KOPT-K1 (cell line): ENCODE measurements around the gene PRMT7.
A peak's percentile ranks its signal among the peaks of the same experiment; 100 is the strongest.

Source experiments
- H3K27ac ChIP-seq: fragments of 200-600 bp; sonication (generic); 2 replicates; pipeline ENCODE4 v1.5.1; 2016; ENCODE audit warnings: antibody characterized with exemption, mild to moderate bottlenecking, low read depth, low read length; ENCODE audit not compliant: poor library complexity, severe bottlenecking
- H3K36me3 ChIP-seq: fragments of 200-600 bp; sonication (generic); 2 replicates; pipeline ENCODE4 v1.5.1; 2017; ENCODE audit warnings: antibody characterized with exemption, mild to moderate bottlenecking, low read length, moderate library complexity; ENCODE audit not compliant: insufficient read depth
- H3K9me3 ChIP-seq: fragments of 200-600 bp; sonication (generic); 2 replicates; pipeline ENCODE4 v1.5.1; 2017; ENCODE audit warnings: antibody characterized with exemption, low read length, mild to moderate bottlenecking; ENCODE audit not compliant: insufficient read depth, poor library complexity, severe bottlenecking

Gene PRMT7

DNA sequence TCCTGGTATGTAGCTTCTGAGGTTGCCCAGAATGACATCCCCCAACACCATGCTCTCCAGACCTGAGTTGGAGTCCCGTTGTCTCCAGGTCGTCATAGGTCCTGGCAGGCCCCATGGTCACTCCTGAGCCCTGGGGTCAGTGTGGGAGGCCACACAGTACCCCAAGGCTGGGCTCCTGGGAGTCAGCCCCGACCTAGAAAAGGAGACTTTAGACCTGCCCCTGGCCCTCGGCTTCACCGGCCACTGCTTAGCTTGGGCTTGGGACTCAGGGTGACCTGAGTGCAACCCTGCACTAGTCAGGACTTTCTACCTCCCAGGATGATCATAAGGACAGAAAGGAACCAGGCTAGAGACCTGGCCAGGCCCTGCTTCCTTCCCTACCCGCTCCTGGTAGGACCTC is 65.8 kb downstream of the PRMT7 start:
- Histone ChIP-seq H3K9me3 (no peaks in the 10 kb centered on the region), H3K27ac (no peak overlapping the region)

GRCh38 chr16:68377221-68377620 is 66.4 kb downstream of the PRMT7 start:
- H3K27ac ChIP-seq: no peak overlapping the region
- no peaks in the 10 kb centered on the region for H3K36me3 ChIP-seq
- H3K9me3 ChIP-seq: no peaks in the 10 kb centered on the region

More for the DNA sequence above, 65.8 kb downstream of the PRMT7 start:
- no peaks in the 10 kb centered on the region for H3K36me3 ChIP-seq

- H3K36me3 ChIP-seq: no peaks in the 10 kb centered on the region
- no peak overlapping the region for H3K27ac ChIP-seq
- no peaks in the 10 kb centered on the region for H3K9me3 ChIP-seq
Observed at GRCh38 chr16:68377667-68378393, 67.0 kb downstream of the PRMT7 start.

DNA sequence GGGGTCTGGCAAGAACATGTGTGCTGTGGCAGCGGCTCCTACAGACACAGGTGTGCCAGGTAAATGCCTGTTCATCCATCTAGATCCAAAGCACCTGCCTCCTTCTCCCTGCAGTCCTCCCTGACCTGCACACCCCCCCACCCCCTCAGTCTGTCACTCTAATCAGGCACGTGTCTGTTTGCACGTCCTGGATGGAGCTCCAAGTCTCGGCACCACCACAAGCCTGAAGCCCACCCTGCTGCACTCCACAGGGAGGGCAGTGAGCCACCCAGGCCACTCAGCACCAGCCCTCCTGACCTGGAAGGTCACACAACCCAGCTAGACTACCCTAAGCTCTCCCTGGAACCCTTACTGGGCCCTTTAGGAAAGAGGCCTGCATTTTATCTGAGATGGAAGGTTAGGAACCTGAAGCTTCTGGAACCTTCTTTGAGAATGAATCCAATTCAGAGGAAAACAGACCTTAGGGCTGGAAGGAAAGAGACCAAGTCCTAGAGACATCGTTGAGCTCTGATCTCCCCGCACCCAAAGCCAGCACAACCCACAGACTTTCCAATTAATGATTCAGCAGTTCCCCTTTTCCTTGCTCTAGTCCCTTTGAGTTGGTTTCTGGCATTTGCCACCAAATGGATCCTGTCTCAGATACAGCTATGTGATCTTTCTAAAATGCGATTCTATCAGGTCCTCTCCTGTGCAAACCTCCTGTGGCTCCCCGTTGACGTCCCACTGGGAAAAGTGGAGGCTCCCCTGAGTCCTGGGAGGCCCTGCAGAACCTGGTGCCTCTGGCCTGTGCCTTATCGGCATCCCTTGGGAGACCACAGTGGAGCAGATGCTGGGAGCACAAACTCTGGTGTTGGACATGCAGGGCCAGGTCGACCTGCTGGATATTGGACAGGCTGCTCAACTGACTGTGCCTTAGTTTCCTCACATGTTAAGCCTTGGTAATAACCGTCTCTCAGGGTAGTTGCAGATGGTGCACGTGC is 67.9 kb downstream of the PRMT7 start:
- Histone ChIP-seq H3K9me3 (no peaks in the 10 kb centered on the region), H3K36me3 (no peaks in the 10 kb centered on the region), H3K27ac (peak overlapping the region; percentile 65)

GRCh38 chr16:68379472-68380347 is 68.9 kb downstream of the PRMT7 start:
- Histone ChIP-seq H3K36me3 (no peaks in the 10 kb centered on the region), H3K27ac (peak overlapping the region; percentile 65), H3K9me3 (no peaks in the 10 kb centered on the region)

- H3K27ac ChIP-seq: peak overlapping the region; percentile 65
- H3K9me3 ChIP-seq: no peaks in the 10 kb centered on the region
- no peaks in the 10 kb centered on the region for H3K36me3 ChIP-seq
Observed at GRCh38 chr16:68380348-68380670, 69.5 kb downstream of the PRMT7 start.

GRCh38 chr16:68380676-68381362 is 70.0 kb downstream of the PRMT7 start:
- Histone ChIP-seq H3K36me3 (no peaks in the 10 kb centered on the region), H3K9me3 (no peaks in the 10 kb centered on the region), H3K27ac (peak overlapping the region; percentile 65)

DNA sequence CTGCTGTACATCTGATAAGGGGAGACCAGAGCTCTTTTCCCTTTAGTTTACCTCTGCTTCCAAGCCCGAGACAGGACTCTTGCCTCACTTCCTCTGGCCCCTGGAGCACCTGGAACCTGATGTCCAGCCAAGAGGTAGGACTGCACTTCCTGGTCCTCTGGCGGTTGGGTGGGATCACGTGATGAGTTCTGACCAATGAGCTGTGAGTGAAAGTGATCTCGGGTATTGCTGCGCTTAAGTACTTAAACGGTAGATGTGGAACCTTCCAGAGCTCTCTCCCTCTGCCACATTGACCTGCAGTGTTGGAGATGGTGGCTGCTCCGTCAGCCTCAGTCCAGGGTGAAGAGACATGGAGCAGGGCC is 70.5 kb downstream of the PRMT7 start:
- Histone ChIP-seq H3K9me3 (no peaks in the 10 kb centered on the region), H3K36me3 (no peaks in the 10 kb centered on the region), H3K27ac (no peak overlapping the region)

DNA sequence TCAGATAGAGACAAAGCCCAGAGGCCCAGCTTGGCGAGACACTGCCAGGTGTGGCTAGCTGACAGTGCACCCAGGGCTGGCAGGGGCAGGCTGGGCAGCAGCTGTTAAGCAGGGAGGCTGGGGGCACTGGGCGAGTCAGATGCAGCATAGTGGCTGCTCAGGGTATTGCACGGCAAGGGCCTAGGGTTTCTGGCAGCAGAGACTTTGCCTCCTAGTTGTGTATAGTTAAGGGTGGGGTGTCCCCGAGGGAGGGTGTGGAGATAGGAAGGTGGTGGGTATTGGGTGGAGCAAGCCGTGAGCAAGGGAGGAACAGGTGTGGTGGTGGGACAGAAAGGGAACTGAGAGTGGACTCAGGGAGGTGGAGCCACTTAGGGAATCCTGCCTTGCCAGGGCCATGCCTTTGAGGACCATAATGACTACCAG is 71.5 kb downstream of the PRMT7 start:
- H3K36me3 ChIP-seq: no peaks in the 10 kb centered on the region
- no peaks in the 10 kb centered on the region for H3K9me3 ChIP-seq
- no peak overlapping the region for H3K27ac ChIP-seq

- Histone ChIP-seq H3K36me3 (no peaks in the 10 kb centered on the region), H3K27ac (no peak overlapping the region), H3K9me3 (no peaks in the 10 kb centered on the region)
Observed at GRCh38 chr16:68383858-68384257, 73.0 kb downstream of the PRMT7 start.

DNA sequence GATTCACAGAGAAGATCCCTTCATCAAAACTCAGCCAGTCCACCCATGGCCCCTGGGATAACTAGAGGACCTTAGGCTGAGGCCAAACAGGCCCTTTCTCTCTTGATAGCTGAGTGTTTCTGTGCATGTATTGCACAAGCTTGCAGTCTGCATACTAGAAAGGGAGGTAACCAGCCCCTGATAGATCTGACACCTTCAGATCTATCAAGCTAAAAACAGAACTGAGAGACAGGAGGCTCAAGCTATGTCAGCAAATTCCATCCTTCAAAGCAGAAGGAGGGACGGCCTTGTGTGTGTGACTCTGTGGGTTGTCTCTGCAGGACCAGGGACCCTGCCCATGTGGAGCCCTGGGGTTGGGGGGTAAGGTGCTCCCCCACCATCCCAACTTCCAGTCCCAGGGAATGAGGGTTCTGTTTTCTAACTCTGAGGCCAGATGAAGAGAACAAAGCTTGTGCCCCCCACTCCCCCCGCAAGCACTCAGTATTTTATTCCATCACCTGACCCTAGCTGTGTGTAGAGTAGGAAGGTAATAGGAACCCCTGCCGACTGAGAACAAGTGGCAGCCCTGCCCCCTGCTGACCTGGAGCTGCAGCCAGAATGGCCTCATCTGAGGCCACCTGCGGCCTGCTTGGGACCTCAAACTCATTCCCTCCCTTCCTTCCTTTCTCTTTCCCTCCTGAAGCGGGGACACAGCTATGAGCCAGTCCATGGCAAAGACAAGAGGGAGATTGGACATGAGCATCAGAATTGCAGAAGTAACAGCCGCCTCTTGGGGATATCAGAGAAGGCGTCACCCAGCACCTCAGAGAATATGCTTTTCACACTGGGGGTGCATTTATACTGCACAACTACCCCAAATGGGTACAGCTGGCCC is 73.7 kb downstream of the PRMT7 start:
- Histone ChIP-seq H3K27ac (no peak overlapping the region), H3K36me3 (no peaks in the 10 kb centered on the region), H3K9me3 (no peaks in the 10 kb centered on the region)

- Histone ChIP-seq H3K36me3 (no peaks in the 10 kb centered on the region), H3K9me3 (no peaks in the 10 kb centered on the region), H3K27ac (no peak overlapping the region)
Observed at GRCh38 chr16:68385371-68385770, 74.6 kb downstream of the PRMT7 start.

DNA sequence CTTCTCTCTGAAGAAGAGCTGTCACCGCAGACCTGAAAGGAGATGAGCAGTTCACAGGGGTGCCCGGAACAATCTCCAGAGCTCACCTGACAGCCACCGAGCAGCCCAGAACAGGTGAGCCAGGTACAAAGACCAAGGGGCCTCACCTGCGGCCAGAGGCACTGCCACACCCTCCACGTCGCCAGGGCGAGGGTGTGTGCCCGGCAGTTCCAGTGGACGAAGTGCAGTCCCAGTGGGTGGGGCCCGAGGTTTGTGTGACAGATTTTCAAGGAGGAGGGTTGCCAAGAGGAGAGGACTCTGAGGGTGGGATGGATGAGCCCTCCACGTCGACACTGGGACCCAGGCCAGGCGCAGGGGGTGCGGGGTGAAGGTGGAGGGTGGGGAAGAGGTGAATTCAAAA is 75.8 kb downstream of the PRMT7 start:
- Histone ChIP-seq H3K36me3 (no peaks in the 10 kb centered on the region), H3K27ac (no peak overlapping the region), H3K9me3 (no peaks in the 10 kb centered on the region)

DNA sequence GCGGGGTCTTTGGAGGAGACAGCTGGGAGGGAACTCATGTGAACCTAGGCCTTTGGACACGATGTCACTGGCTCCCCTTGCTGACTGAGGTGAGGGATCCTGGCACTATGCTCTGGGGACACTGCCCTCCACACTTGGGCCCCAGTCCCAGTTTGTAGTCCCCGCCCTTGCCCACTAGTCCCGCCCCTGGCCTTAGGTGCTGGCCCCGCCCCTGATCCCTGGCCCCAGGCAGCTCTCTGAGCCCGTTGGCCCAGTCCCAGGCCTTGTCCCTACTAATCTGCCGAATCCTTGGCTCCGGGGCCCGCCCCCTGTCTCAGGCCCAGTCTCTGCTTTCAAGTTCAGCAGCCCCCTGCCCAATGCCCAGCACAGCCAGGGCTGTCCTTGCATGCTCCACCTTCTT is 76.5 kb downstream of the PRMT7 start:
- H3K27ac ChIP-seq: no peak overlapping the region
- H3K36me3 ChIP-seq: no peaks in the 10 kb centered on the region
- H3K9me3 ChIP-seq: no peaks in the 10 kb centered on the region
